Mesenchymal stem cell (in vitro differentiated cells and primary cell): ENCODE results near the gene FAM83B.

ENCODE experiments used
- DNase-seq: peaks from one replicate; pipeline ENCODE4 v3.0.0-alpha.2; 2013
- H2AFZ ChIP-seq: one replicate; pipeline ENCODE4 v1.6.1; 2013; ENCODE audit warnings: low read depth, mild to moderate bottlenecking, control low read depth, inconsistent platforms, low read length, moderate library complexity
- H2AK5ac ChIP-seq: 2 replicates; pipeline ENCODE4 v1.6.1; 2013; ENCODE audit warnings: low read length, moderate library complexity, mild to moderate bottlenecking, inconsistent platforms; ENCODE audit not compliant: severe bottlenecking
- H2BK120ac ChIP-seq: one replicate; pipeline ENCODE4 v1.6.1; 2013; ENCODE audit warnings: low read depth, mild to moderate bottlenecking, inconsistent platforms, low read length, moderate library complexity
- H2BK12ac ChIP-seq, 2 experiments: one replicate each; pipeline ENCODE4 v1.6.1; 2013; ENCODE audit warnings: inconsistent platforms in 2 of 2, low read length in 2 of 2, mild to moderate bottlenecking in 2 of 2, moderate library complexity in 2 of 2, control low read depth in 1 of 2
- H2BK15ac ChIP-seq: one replicate; pipeline ENCODE4 v1.6.1; 2013; ENCODE audit warnings: mild to moderate bottlenecking, low read depth, inconsistent platforms; ENCODE audit not compliant: poor library complexity, severe bottlenecking
- H2BK5ac ChIP-seq: 2 replicates; pipeline ENCODE4 v1.6.1; 2013; ENCODE audit warnings: low read depth, mild to moderate bottlenecking, low read length, control low read depth, inconsistent platforms; ENCODE audit not compliant: poor library complexity, severe bottlenecking
- H3K14ac ChIP-seq, 2 experiments: one replicate each; pipeline ENCODE4 v1.6.1; 2013; ENCODE audit warnings: inconsistent platforms in 2 of 2, low read length in 2 of 2, control low read depth in 1 of 2, mild to moderate bottlenecking in 1 of 2, moderate library complexity in 1 of 2
- H3K18ac ChIP-seq, 2 experiments: one replicate each; pipeline ENCODE4 v1.6.1; 2013; ENCODE audit warnings: inconsistent platforms in 2 of 2, low read length in 2 of 2, control low read depth in 1 of 2, low read depth in 1 of 2, mild to moderate bottlenecking in 1 of 2
- H3K23ac ChIP-seq, 2 experiments: one replicate each; pipeline ENCODE4 v1.6.1; 2013; ENCODE audit warnings: inconsistent platforms in 2 of 2, low read length in 2 of 2, mild to moderate bottlenecking in 2 of 2, moderate library complexity in 2 of 2, control low read depth in 1 of 2
- H3K27ac ChIP-seq: 2 replicates; pipeline ENCODE4 v1.5.1; 2013; ENCODE audit warnings: mild to moderate bottlenecking, moderate library complexity, low read length, control low read depth, inconsistent platforms; ENCODE audit not compliant: poor library complexity, severe bottlenecking
- H3K27me3 ChIP-seq, 2 experiments: 2 replicates each; pipeline versions ENCODE4 v1.6.1 to v1.7.0; 2013; ENCODE audit warnings: low read length in 2 of 2, mild to moderate bottlenecking in 2 of 2, moderate library complexity in 2 of 2, control low read depth in 1 of 2, inconsistent platforms in 1 of 2; ENCODE audit not compliant: control insufficient read depth in 1 of 2, insufficient read depth in 1 of 2
- H3K36me3 ChIP-seq, 2 experiments: 2 replicates each; pipeline versions ENCODE4 v1.6.1 to v1.7.0; 2013; ENCODE audit warnings: low read length in 2 of 2, control low read depth in 1 of 2, inconsistent platforms in 1 of 2, low read depth in 1 of 2, mild to moderate bottlenecking in 1 of 2; ENCODE audit not compliant: insufficient read depth in 2 of 2, control insufficient read depth in 1 of 2
- H3K4ac ChIP-seq, 2 experiments: one replicate each; pipeline ENCODE4 v1.6.1; 2013; ENCODE audit warnings: inconsistent platforms in 2 of 2, low read length in 2 of 2, mild to moderate bottlenecking in 2 of 2, moderate library complexity in 2 of 2, control low read depth in 1 of 2, low read depth in 1 of 2
- H3K4me1 ChIP-seq: 2 replicates; pipeline ENCODE4 v1.6.1; 2013; ENCODE audit warnings: low read depth, low read length, control low read depth; ENCODE audit not compliant: control insufficient read depth, insufficient read depth
- H3K4me2 ChIP-seq: 2 replicates; pipeline ENCODE4 v1.6.1; 2013; ENCODE audit warnings: low read length, mild to moderate bottlenecking, inconsistent platforms; ENCODE audit not compliant: poor library complexity, severe bottlenecking
- H3K4me3 ChIP-seq, 2 experiments: 2 replicates each; pipeline versions ENCODE4 v1.5.1 to v1.7.0; 2013; ENCODE audit warnings: low read length in 2 of 2, mild to moderate bottlenecking in 2 of 2, control low read depth in 1 of 2, low read depth in 1 of 2; ENCODE audit not compliant: insufficient read depth in 1 of 2
- H3K79me1 ChIP-seq: replicated peaks from 2 replicates; pipeline ENCODE4 v1.6.1; 2013; ENCODE audit warnings: mild to moderate bottlenecking, control low read depth, low read length, inconsistent platforms; ENCODE audit not compliant: poor library complexity, severe bottlenecking
- H3K9ac ChIP-seq: 2 replicates; pipeline ENCODE4 v1.7.0; 2013; ENCODE audit warnings: mild to moderate bottlenecking, low read length, moderate library complexity
- H3K9me3 ChIP-seq: 2 replicates; pipeline ENCODE4 v1.7.0; 2013; ENCODE audit warnings: mild to moderate bottlenecking, low read length; ENCODE audit not compliant: control insufficient read depth
- H4K8ac ChIP-seq: one replicate; pipeline ENCODE4 v1.6.1; 2013; ENCODE audit warnings: inconsistent platforms, mild to moderate bottlenecking, low read length, moderate library complexity
- H4K91ac ChIP-seq: one replicate; pipeline ENCODE4 v1.6.1; 2013; ENCODE audit warnings: mild to moderate bottlenecking, low read length, inconsistent platforms
- WGBS: methylation state at CpG from one replicate; pipeline ENCODE4 v1.1.7; 2013; ENCODE audit warnings: mixed read lengths; 5-methylcytosine and 5-hydroxymethylcytosine counted together

The FAM83B gene

GRCh38 chr6:54865091-54865631 is 18.6 kb downstream of the FAM83B start:
- H3K4me1 ChIP-seq: peaks cover 3% of the 10 kb centered on the region
- no peak overlapping the region for H3K4ac ChIP-seq
- H3K4me2 ChIP-seq: no peak overlapping the region
- H4K91ac ChIP-seq: no peak overlapping the region
- H2AFZ ChIP-seq: no peak overlapping the region
- H3K9ac ChIP-seq: no peak overlapping the region
- no peaks in the 10 kb centered on the region for H3K9me3 ChIP-seq
- no peak overlapping the region for H2BK5ac ChIP-seq
- no peaks in the 10 kb centered on the region for H3K27me3 ChIP-seq
- H2BK120ac ChIP-seq: no peak overlapping the region
- no peak overlapping the region for H4K8ac ChIP-seq
- no peak overlapping the region for H3K4me3 ChIP-seq
- no peaks in the 10 kb centered on the region for H3K36me3 ChIP-seq
- no peak for DNase-seq
- no peak overlapping the region for H3K14ac ChIP-seq
- H3K79me1 ChIP-seq: no peaks in the 10 kb centered on the region
- no peak overlapping the region for H2BK15ac ChIP-seq
- no peak overlapping the region for H3K23ac ChIP-seq
- H3K18ac ChIP-seq: no peak overlapping the region
- no peak overlapping the region for H2AK5ac ChIP-seq
- H2BK12ac ChIP-seq: no peak overlapping the region
- 75% methylated on average over 5 of the region's 5 CpGs for WGBS
- no peak overlapping the region for H3K27ac ChIP-seq

DNA sequence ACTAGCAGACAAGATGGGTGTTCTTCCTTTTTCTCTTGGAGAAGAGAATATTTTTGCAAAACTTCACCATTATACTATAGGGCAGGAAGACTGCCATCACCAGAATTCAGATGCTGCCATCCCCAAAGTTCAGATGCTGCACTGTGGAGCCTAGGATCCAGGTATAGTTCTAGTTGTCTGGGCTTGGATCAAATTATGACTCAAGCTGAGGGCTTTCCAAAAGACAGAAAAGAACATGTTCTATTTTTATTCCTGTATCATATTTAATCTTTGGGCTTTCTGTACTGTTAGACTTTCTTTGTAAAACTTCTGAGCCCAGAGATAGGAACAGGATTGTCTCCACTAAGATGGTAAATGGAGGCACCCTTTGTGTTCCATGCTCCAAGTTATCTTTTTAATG is 22.0 kb downstream of the FAM83B start:
- Histone ChIP-seq H3K27ac (no peak overlapping the region), H2AK5ac (no peak overlapping the region), H3K9ac (no peak overlapping the region), H4K91ac (no peak overlapping the region), H3K4me3 (no peak overlapping the region), H2AFZ (no peak overlapping the region), H3K9me3 (no peaks in the 10 kb centered on the region), H3K27me3 (no peaks in the 10 kb centered on the region), H3K18ac (no peak overlapping the region), H3K14ac (no peak overlapping the region), H2BK12ac (no peak overlapping the region), H3K4me2 (no peak overlapping the region), H2BK5ac (no peak overlapping the region), H2BK15ac (no peak overlapping the region), H3K23ac (no peak overlapping the region), H3K4me1 (no peaks in the 10 kb centered on the region), H3K36me3 (no peaks in the 10 kb centered on the region), H3K79me1 (no peaks in the 10 kb centered on the region), H3K4ac (no peak overlapping the region), H2BK120ac (no peak overlapping the region), H4K8ac (no peak overlapping the region)
- DNase-seq: no peak

DNA sequence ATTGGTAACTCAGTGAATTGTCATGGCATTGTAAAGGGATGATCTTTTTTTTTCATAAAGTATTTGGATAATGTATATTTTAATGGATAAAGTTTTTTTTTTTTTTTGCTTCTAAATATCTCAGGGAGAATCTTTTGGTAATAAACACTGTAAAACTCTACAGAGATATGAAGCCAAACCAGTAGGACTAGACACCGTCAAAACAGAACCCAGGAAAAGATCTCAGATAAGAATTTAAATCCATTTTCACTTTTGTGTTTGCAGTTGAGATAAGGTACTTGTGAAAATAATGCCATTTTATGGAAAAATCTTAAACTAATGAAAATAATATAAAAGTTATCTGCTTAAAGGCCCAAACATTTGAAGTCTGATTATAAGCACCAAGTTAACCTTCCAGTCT is 27.0 kb downstream of the FAM83B start:
- DNase-seq: no peak

DNA sequence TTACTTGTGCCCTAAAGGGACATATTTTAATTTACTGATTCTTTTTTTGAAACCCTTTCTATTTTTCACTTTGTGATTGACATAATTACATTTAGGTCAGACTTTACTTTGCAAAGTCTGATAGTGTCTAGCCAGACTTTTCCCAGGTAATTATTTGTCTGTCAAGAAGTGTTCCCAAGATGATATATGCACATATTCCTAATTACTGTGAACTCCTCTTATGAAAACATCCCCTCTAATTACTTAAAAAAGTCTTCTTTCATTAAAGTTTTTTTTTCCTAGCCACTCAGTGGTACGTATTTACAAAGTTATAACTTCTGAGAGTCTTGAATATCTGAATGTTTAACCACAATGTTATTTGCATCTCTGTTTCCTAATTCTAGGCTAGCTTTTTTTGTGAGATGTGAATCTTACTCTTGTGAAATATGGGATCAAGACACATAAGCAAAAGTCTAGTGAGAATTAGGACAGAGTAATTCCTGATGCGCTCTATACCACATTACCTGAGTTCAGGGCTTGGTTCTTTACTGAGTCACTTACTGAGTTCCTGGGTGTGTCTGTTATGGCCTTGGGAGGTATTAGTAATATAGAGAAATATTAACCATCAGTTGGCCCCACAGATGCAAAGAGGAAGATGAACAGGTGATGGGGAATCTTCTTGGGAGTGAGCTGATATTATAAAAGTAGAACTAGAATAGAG is 27.9 kb downstream of the FAM83B start:
- 100% methylated on average over 1 of the region's 2 CpGs for WGBS
- no peaks in the 10 kb centered on the region for H3K36me3 ChIP-seq
- H3K9me3 ChIP-seq: no peaks in the 10 kb centered on the region
- no peak overlapping the region for H2BK120ac ChIP-seq
- H3K27ac ChIP-seq: no peak overlapping the region
- H4K91ac ChIP-seq: no peak overlapping the region
- H3K18ac ChIP-seq: no peak overlapping the region
- no peak overlapping the region for H2BK12ac ChIP-seq
- H3K9ac ChIP-seq: no peak overlapping the region
- H3K27me3 ChIP-seq: no peaks in the 10 kb centered on the region
- no peak overlapping the region for H3K4ac ChIP-seq
- H4K8ac ChIP-seq: no peak overlapping the region
- no peak overlapping the region for H3K23ac ChIP-seq
- H3K4me1 ChIP-seq: no peaks in the 10 kb centered on the region
- no peak for DNase-seq
- H2AK5ac ChIP-seq: no peak overlapping the region
- H3K4me3 ChIP-seq: no peak overlapping the region
- H3K79me1 ChIP-seq: no peaks in the 10 kb centered on the region
- H3K4me2 ChIP-seq: no peak overlapping the region
- no peak overlapping the region for H2BK15ac ChIP-seq
- H2BK5ac ChIP-seq: no peak overlapping the region
- no peak overlapping the region for H3K14ac ChIP-seq
- no peak overlapping the region for H2AFZ ChIP-seq

More for the DNA sequence above, 27.0 kb downstream of the FAM83B start:
- H3K36me3 ChIP-seq: no peaks in the 10 kb centered on the region
- no peaks in the 10 kb centered on the region for H3K79me1 ChIP-seq
- H2AK5ac ChIP-seq: no peak overlapping the region
- no peak overlapping the region for H3K18ac ChIP-seq
- H3K4me2 ChIP-seq: no peak overlapping the region
- no peak overlapping the region for H2BK12ac ChIP-seq
- H2BK5ac ChIP-seq: peak overlapping the region; percentile 8
- no peaks in the 10 kb centered on the region for H3K4me1 ChIP-seq
- no peaks in the 10 kb centered on the region for H3K9me3 ChIP-seq
- H3K9ac ChIP-seq: no peak overlapping the region
- H3K14ac ChIP-seq: no peak overlapping the region
- no CpG with 5 or more reads among the region's 1 CpG for WGBS
- no peak overlapping the region for H2AFZ ChIP-seq
- no peak overlapping the region for H3K27ac ChIP-seq
- H3K23ac ChIP-seq: no peak overlapping the region
- no peak overlapping the region for H3K4ac ChIP-seq
- no peak overlapping the region for H3K4me3 ChIP-seq
- H3K27me3 ChIP-seq: no peaks in the 10 kb centered on the region
- no peak overlapping the region for H2BK120ac ChIP-seq
- no peak overlapping the region for H4K8ac ChIP-seq
- no peak overlapping the region for H4K91ac ChIP-seq
- no peak overlapping the region for H2BK15ac ChIP-seq
